GM19240 (cell line): ENCODE measurements around the gene TXNDC5.

Source experiments
- DNase-seq: peaks from one replicate; pipeline ENCODE4 v3.0.0; 2011; ENCODE audit warnings: low spot score; ENCODE audit not compliant: insufficient read length

The TXNDC5 gene

GRCh38 chr6:7910654-7911344, at the start of gene TXNDC5:
TXNDC5 (minus strand) TSS chr6:7910788; CDS start chr6:7910776, 12 bp downstream.
- DNase-seq: peak; percentile 37

DNA sequence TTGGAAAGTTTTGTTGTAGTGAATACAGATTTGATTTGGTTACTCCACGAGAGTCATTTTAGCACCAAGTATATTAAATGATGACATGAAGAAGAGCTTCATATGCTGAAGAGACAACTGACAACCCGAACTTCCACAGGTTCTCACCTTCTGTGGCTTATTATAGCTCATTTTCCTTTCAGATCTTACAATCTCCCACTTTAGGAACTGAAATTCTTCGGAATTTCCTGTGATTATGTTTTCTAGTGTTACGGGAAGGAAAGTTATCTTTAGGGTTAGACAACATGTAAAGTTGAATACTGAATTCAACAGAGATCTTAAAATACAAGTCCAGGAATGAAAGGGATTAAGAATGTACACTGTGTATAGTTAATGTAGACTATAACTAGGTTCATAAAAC, 49.6 kb upstream of the TXNDC5 start:
- DNase-seq: no peak

DNA sequence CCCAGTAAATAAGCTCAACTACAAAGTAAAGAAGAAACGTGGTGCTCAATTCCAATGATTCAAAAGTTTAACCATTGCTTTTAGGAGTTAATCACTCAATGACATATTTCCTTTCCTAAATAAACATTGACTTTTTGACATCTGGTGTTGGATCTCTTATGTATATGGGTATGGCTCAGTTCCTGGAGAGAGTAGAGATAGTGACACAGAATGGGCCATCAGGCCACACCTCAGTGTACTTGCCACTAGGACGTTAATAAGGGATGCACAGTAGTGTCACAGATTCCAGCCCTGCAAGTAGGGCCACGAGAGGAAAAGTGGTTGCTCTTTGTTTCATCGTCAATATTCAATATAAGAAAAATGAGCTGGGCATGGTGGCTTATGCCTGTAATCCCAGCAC, 48.9 kb upstream of the TXNDC5 start:
- DNase-seq: no peak

DNA sequence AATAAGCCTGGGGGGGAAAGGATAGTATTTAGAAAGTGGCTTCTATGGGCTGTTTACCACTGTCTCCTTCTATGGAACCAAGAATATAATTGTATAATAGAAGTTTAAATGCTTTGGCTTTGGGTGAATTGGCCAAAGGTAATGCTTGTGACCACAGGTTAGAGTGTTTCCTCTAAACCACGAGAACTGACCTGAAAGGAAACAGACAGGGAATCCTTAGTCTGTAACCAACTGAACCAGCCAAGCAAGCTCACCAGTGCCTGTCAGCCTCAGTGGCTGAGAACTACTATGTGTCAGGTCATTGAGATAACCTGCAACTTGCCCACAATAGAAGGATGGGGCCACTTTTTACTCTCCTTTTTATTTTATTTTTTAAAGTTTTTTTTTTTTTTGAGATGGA, 47.9 kb upstream of the TXNDC5 start:
- no peak for DNase-seq

GRCh38 chr6:7956257-7956656, 45.7 kb upstream of the TXNDC5 start:
- no peak for DNase-seq

- no peak for DNase-seq
Observed at GRCh38 chr6:7954477-7955200, 44.1 kb upstream of the TXNDC5 start.

- no peak for DNase-seq
Observed at GRCh38 chr6:7953753-7954152, 43.2 kb upstream of the TXNDC5 start.

GRCh38 chr6:7939864-7940228, 29.3 kb upstream of the TXNDC5 start:
- no peak for DNase-seq

- DNase-seq: no peak
Observed at GRCh38 chr6:7939184-7939863, 28.7 kb upstream of the TXNDC5 start.

GRCh38 chr6:7938562-7939183, 28.1 kb upstream of the TXNDC5 start:
- DNase-seq: no peak

- no peak for DNase-seq
Observed at GRCh38 chr6:7933794-7934193, 23.2 kb upstream of the TXNDC5 start.

DNA sequence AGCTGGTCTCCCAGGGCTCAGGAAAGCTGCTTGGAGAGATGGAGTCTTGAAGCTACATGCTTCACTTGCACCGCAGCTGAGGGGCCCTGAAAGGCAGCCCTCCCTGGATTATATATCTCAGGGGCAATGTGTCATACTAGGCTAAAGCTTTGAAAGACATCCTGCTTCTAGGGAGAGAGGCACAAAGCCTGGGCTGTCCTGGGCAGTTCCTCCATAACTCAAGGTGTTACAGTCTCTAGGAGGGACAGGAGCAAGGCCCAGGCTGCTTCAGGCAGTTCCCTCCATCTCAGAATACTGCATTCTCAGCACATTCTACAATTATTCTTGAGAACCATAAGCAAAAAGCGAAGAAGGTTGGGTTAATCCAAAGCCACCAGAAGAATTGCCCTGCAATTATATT, 22.0 kb upstream of the TXNDC5 start:
- no peak for DNase-seq

DNA sequence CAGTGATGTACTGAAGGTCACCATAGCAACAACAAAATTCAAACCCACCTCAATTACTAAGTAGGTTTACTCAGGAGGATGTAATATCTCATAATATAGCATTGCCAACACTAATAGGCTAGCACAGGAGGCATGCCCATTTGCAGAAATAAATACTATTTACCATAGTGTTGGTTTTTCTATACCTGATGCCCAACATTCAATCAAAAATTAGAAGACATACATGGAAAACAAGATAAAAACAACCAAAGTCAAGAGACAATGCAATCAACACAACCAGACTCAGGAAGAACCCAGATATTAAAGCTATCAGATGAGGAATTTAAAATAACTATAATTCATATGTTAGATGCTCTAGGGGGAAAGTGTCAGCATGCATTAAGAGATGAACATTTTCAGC, 14.3 kb upstream of the TXNDC5 start:
- DNase-seq: no peak

- no peak for DNase-seq
Observed at GRCh38 chr6:7922596-7922995, 12.0 kb upstream of the TXNDC5 start.

GRCh38 chr6:7921632-7922092, 11.1 kb upstream of the TXNDC5 start:
- DNase-seq: no peak

GRCh38 chr6:7921046-7921445, 10.5 kb upstream of the TXNDC5 start:
- no peak for DNase-seq

GRCh38 chr6:7920425-7920824, 9.8 kb upstream of the TXNDC5 start:
- no peak for DNase-seq

DNA sequence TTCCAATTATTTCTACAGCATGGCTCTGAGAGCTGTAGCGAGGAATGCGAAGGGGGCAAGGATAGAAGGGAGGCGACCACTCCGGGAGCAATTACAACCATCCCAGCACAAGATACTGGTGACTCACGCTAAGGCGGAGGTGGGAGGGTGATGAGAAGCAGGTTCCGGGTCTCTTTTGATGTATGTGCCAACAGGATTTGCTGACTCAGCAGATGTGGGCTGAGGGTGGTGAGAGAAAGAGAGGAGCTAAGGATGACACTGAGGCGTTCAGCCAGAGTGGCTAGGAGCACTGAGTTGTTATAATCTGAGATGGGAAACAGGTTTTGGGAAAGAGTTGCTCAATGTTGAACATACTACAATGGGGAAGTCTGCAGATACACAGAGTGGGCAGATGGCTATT, 9.3 kb upstream of the TXNDC5 start:
- no peak for DNase-seq

DNA sequence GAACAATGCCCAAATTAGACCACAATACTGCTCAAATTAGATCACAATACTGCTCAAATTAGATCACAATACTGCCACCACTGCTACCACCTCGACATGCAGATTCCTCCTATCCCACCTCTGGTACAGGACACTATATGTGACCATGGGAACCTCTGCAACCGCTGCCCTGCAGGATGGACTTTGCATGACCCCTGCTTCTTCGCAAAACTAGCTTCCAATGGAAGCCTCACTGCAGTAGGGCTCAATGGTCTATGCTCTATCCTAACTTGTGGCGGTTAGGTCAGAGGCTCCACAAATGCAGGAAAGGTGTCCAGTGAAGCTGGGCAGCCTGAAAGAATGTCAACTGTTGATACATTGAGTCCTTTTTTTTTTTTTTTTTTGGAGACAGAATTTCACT, 7.8 kb upstream of the TXNDC5 start:
- no peak for DNase-seq

- no peak for DNase-seq
Observed at GRCh38 chr6:7917729-7918128, 7.1 kb upstream of the TXNDC5 start.

DNA sequence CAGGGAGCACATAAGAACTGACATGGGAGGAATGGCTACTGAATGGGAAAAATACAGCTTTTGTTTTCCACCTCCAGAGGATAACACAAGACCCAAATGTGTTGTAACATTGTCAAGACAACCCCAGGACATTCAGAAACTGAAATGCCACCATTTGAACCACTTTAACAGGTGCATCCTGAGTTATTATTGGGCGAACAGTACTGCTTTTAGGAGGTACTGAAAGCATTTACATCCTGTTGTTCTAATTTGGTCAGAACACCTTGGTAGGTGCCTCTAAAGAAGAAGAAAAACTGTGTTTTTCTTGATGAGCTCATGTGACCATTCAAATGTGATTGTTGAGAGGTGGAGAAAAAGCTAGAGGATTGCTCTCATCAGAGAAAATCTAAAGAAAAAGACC, 6.4 kb upstream of the TXNDC5 start:
- no peak for DNase-seq
